Effector memory CD8-positive, alpha-beta T cell (primary cell): Measurements from ENCODE around the gene MAP1LC3B2.
A peak's percentile ranks its signal among the peaks of the same experiment; 100 is the strongest.

Source experiments
- ATAC-seq: fragments of 150-1000 bp; cut with Tn5 transposase; replicated peaks from 2 replicates; pipeline ENCODE4 v1.10.0; 2021; ENCODE audit warnings: mild to moderate bottlenecking, moderate library complexity
- DNase-seq, 3 experiments: peaks; one replicate each; pipeline ENCODE4 v3.0.0; 2021
- H3K27ac Mint-ChIP-seq, 2 donors: one replicate each; pipeline ENCODE4 v1.8.0; 2022; ENCODE audit warnings: mild to moderate bottlenecking in 2 of 2, mixed read lengths in 2 of 2, moderate library complexity in 2 of 2
- H3K27me3 Mint-ChIP-seq, 2 donors: one replicate each; pipeline ENCODE4 v1.8.0; 2022; ENCODE audit warnings: mixed read lengths in 2 of 2
- H3K36me3 Mint-ChIP-seq: one replicate; pipeline ENCODE4 v1.8.0; 2022; ENCODE audit warnings: mild to moderate bottlenecking, moderate library complexity, mixed read lengths; ENCODE audit not compliant: insufficient read depth
- H3K4me1 Mint-ChIP-seq, 2 donors: one replicate each; pipeline ENCODE4 v1.8.0; 2022; ENCODE audit warnings: low read depth in 2 of 2, mixed read lengths in 2 of 2
- H3K4me3 Mint-ChIP-seq, 2 donors: one replicate each; pipeline ENCODE4 v1.8.0; 2022; ENCODE audit warnings: mild to moderate bottlenecking in 2 of 2, mixed read lengths in 2 of 2, moderate library complexity in 2 of 2
- H3K9me3 Mint-ChIP-seq, 2 donors: one replicate each; pipeline ENCODE4 v1.8.0; 2022; ENCODE audit warnings: mixed read lengths in 2 of 2

Gene MAP1LC3B2

DNA sequence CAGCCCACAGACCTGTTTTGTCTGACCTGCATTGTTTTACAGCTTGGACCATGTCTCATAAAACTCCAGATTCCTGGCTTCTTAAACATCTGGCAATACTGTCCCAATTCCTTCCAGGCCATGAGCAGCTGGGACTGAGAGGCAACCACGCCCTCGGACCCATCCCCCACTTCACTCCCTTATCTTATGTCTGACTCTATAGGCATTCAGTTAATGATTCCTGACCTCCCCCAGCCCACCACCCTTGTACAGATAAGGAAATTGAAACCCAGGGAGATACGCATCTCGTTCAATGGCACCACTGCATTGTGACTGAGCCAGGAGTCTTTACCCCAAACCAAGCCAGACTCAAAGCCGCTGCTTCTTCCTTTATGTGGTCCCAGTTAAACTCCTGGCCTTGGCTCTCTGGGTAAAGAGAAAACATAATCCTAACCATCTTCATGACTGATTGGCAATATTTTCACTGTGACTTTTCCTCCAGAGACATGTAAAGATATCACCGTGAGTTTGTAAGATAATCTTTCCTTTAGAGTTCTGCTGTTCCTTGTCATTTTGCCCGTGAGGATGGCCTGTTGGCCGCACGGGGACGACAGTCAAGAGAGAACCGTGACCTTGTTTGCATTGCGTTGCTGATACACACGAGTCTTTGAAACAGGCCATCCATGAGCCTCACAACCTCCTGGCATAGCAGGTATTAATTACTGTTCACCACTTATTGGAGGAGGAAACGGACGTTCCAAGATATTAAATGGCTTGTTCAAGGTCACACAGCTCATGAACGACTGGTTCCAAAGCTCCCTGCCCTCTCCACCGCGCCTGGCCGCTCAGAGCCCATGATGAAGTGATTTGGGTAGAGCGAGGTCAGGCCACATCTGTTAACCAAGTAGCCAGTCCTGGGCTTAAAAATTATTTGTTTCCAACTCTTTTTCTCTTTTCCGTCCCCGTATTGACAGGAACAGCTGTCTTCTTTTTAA is 39.4 kb downstream of the MAP1LC3B2 start:
- no peaks in the 10 kb centered on the region for H3K27me3 Mint-ChIP-seq
- DNase-seq (no peak), ATAC-seq (no peak)
- no peak overlapping the region for H3K4me3 Mint-ChIP-seq
- H3K36me3 Mint-ChIP-seq, result peaks cover 3% of the 10 kb centered on the region
- H3K27ac Mint-ChIP-seq, result no peak overlapping the region
- H3K9me3 Mint-ChIP-seq, result no peaks in the 10 kb centered on the region
- peaks cover 10 to 11% of the 10 kb centered on the region in 2 donors for H3K4me1 Mint-ChIP-seq

DNA sequence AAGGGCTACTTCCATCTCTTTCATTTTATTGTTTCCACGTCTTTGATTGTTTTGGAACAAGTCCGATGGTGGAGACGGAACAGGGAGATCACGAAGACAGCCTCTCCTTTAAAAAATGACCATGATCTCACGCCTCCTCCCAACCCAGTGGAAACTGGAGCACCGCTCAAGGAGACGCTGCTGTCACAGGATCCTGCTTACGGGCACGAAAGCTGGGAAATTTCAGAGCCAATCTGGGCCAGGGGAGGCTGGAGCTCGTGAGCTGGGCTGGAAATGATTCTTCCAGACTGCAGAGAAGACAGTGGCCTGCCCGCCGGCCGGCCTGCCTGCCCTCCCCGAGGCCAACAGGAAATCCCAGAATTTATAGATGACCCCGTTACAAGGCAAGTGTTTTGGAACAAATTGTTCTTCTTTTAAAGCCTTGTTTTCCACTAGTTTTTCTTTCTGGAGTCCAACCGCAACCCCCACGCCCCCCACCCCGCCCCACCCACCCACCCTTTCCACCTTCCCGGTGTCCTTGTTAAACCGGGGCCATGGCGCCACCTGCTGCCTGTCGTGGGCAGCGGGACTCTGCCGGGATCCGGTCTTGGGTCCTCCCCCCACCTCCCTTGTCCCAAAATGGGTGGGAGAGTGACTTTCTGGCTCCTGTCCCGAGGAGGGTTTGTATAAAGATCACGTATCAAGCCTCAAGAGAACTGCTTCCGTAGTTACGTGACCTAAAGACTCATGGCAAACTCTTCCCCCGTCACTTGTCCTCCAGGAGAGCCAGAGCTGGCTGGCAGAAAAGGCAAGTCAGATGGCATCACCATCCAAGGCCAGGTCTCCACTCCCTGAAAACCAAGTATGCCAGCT is 40.3 kb downstream of the MAP1LC3B2 start:
- ATAC-seq (peak; percentile 36), DNase-seq (peak; percentile 29 to 38 (median 36))
- Mint-ChIP-seq H3K4me3 (no peak overlapping the region), H3K36me3 (peaks cover 2% of the 10 kb centered on the region), H3K27ac (no peak overlapping the region), H3K27me3 (peaks cover 3% of the 10 kb centered on the region in 2 donors), H3K9me3 (no peaks in the 10 kb centered on the region), H3K4me1 (peaks cover 4% of the 10 kb centered on the region in 2 donors)

DNA sequence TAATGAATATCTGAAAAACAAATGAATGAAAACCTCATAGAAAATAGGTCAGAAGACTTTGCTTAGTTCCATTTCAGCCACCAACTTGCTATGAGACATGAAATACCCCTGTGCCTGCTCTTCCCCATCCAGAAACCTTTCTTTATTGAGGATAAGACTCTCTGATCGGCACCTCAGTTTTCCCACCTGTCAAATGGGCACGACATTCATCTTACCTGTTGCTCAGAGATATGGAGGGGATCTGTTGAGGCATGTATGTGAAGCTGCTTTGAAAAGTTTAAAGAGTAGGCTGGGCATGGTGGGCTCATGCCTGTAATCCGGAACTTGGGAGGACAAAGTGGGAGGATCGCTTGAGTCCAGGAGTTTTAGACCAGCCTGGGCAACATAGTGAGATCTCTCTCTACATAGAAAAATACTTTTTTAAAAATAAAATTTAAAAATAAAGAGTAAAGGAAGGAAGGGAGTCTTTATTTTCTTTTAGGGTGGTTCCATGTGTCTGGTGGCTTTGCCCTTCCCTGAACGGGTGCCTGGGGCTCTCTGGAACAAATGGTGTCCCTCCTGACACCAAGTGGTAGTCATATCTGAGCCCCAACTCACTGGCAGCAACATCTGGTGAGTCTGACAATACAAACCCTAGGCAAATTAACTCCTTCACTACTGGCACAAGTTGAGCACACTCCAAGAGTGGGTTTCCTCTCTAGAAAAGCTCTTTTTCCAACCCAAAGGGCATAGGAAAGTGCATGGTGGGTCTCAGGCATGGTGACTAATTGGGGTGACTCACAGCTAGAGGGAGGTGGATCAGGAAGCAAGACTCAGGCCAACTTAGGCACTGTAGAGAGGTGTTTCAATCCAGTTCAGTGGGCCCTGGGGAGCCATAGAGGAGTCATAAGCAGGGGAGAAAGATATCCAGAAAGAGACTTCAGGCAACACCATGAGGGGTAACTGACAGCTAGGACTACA is 42.1 kb downstream of the MAP1LC3B2 start:
- Mint-ChIP-seq H3K4me1 (no peaks in the 10 kb centered on the region), H3K4me3 (no peak overlapping the region), H3K27me3 (peaks cover 13 to 20% of the 10 kb centered on the region in 2 donors), H3K27ac (no peak overlapping the region), H3K36me3 (no peaks in the 10 kb centered on the region), H3K9me3 (no peaks in the 10 kb centered on the region)
- DNase-seq, result no peak
- no peak for ATAC-seq

DNA sequence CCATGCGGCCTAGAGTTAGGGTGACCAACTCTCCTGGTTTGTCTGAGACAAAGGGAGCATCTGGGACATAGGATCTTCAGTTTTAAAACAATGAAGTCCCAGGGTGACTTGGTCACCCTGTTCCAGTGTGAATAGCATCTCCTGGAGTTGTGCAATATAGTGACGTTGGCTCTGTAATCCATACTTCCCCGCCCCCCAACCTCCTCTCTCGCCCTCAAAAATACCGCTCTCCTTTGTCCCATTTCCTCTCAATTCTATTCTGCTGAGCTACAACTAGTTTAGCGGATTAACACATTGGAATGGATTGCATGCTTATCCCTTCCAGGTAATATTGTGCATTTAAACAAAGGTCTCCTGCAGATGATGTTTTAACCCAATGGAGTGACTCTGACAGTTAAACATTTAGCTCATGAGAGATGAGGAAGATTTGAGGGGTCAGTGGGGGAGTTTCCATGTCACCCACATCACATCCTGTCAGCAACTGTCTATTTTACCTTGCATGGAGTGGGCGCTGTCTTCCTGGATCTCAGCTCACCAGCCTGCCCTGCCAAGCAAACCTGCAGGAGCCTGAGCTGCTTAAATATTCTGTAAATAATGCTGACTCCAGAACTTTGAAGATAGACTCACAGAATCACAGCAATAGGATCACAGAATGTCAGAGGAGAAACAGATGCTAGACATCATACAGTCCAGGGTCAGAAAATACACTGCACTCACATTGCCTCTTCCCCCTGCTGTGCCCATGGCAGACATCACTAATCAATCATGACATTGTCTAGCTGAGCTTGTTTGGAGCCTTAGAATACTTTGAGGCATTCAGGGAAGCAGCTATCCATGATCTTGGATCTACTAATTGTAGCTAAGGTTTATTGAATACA is 43.0 kb downstream of the MAP1LC3B2 start:
- Mint-ChIP-seq H3K27me3 (peaks cover 13 to 25% of the 10 kb centered on the region in 2 donors), H3K36me3 (no peaks in the 10 kb centered on the region), H3K9me3 (no peaks in the 10 kb centered on the region), H3K4me1 (no peaks in the 10 kb centered on the region), H3K4me3 (no peak overlapping the region), H3K27ac (no peak overlapping the region)
- no peak for DNase-seq
- ATAC-seq, result no peak

DNA sequence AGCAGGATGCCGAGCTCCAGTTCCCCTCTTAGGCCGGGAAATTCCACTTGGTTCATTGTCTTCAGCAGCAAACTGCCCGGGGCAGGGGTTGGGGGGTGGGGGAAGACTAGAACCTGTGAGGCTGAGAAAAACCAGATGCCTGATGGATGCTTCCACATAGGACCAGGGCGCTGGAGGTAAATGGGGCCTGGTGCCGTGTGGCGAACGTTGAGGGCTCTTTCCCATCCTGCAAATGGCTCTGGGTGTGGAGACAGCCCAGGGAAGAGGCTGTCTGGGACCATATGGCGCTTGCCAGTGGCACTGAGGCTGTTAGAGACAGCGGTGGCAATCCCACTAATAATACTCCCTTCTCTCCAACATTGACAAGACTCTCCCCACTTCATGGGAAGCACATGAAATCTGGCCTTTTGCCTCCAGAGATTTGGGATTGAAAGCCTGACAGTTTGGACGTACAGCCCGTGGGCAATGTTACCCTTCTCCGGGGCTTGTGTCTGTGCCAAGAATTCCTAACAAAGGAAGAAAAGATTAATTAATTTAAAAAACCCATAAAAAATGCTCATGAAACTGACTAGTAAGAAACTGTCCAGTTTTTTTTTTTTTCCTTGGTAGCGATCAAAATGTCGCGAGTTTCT is 44.5 kb downstream of the MAP1LC3B2 start:
- Mint-ChIP-seq H3K4me1 (no peaks in the 10 kb centered on the region), H3K36me3 (no peaks in the 10 kb centered on the region), H3K9me3 (no peaks in the 10 kb centered on the region), H3K4me3 (no peak overlapping the region), H3K27me3 (peaks cover 13 to 33% of the 10 kb centered on the region in 2 donors), H3K27ac (no peak overlapping the region)
- DNase-seq (no peak), ATAC-seq (no peak)

DNA sequence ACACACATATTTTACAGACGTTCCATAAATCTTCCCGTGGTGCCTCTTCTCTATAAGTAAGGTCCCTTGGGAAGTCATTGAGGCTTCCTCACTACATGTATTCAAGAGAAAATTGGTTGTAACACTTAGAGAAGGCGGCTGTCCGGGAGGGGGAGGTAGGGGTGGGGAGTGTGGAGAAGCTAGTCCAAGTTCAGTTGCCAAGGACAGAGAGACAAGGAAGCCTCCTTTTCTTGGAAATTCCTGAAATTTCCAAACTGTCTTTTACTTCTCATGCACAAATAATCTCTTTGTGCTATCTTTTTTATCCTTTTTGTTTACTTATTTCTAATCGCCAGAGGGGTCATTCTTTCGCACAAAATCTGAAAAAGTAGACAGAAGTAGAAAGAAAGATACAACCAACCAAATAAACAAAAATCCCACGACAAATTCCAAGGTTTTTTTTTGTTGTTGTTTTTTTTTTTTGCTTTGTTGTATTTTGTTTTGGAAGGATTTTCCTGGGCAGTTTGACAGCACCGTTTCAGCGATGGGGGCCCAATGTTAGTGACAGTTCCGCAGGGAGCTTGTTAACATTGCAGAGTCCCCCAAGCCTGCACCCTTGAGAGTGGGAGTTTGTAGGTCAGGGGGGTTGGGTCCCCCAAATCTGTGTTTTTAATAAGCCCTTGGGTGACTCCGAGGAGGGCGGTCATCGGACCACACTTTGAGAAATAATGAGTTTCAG is 45.2 kb downstream of the MAP1LC3B2 start:
- DNase-seq (no peak), ATAC-seq (no peak)
- Mint-ChIP-seq H3K27ac (no peak overlapping the region), H3K4me3 (no peak overlapping the region), H3K27me3 (peaks cover 13 to 33% of the 10 kb centered on the region in 2 donors), H3K36me3 (no peaks in the 10 kb centered on the region), H3K9me3 (no peaks in the 10 kb centered on the region), H3K4me1 (no peaks in the 10 kb centered on the region)

DNA sequence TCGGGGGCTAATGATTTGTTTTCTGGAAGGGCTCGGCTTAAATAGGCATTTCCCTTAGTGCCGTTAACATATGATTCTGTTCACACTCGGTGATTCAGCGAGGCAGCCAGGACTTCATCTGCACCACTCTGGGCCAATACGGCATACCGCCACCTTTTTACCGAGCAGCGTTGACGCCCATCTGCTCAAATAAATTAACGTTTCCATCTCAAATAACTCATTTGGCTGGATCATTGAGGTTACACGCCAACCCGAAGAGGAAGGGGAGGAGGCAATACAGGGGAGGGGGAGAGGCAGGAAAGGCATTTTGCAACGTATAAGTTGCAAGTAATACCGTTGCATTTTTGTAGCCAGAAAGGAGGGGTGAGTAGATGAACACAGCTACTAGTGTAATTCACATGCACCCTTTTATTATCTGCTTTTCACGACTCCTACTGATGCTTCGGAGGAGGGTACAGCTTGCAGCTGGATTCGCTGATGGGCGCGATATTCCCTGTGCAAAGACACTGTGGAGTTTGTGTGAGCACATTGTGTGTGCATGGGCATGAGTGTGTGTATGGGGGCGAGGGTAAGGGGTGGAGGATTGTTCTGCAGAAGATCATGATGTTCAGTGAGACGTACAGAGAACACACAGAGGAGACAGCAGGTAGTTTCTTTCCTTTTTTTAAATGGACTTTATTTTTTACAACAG is 45.9 kb downstream of the MAP1LC3B2 start:
- H3K4me3 Mint-ChIP-seq, result no peak overlapping the region

DNA sequence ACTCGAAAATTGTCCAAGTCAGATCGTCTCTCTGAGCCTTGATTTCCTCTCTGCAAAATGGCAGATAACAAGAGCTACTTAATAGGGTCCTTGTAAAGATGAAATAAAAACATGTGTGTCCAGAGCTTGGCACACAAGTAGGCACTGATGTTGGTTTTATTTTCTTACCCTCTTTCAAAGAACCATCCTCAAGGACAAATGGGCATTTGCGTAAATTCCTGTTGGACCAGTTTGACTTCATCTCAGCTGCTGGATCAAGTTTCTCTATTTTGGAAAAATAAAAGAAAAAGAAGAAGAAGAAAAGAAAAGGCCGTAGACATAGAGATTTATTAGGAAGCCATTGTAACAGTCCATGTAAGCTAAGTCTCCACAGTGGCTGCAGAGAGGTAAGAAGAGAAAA is 47.2 kb downstream of the MAP1LC3B2 start:
- Mint-ChIP-seq H3K36me3 (no peaks in the 10 kb centered on the region), H3K27ac (no peak overlapping the region), H3K4me3 (no peak overlapping the region), H3K27me3 (peaks cover 13 to 33% of the 10 kb centered on the region in 2 donors), H3K4me1 (peaks cover 3 to 7% of the 10 kb centered on the region in 2 donors), H3K9me3 (no peaks in the 10 kb centered on the region)
- DNase-seq (no peak), ATAC-seq (no peak)

More for the DNA sequence above, 45.9 kb downstream of the MAP1LC3B2 start:
- Mint-ChIP-seq H3K9me3 (no peaks in the 10 kb centered on the region), H3K4me1 (no peaks in the 10 kb centered on the region), H3K27ac (no peak overlapping the region), H3K36me3 (no peaks in the 10 kb centered on the region), H3K27me3 (peaks cover 13 to 33% of the 10 kb centered on the region in 2 donors)
- ATAC-seq (no peak), DNase-seq (no peak)

DNA sequence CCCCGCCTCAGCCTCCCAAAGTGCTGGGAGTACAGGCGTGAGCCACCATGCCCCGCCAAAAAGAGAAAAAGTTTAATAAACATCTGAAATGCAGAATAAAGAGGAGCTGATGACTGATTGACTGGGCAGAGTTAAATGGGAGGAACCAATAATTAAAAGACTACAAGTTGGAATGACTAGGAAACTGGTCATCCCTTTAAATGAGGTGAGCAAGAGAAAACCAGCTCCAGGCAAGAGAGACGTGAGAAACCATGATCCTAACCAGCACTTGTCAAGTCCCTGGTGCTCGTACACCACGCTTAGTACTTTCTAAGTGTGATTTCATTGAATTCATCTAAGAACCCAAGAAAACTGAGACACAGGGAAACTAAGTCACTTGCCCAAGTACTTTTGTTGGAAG is 47.9 kb downstream of the MAP1LC3B2 start:
- H3K4me1 Mint-ChIP-seq, result peaks cover 3 to 7% of the 10 kb centered on the region in 2 donors
- no peaks in the 10 kb centered on the region for H3K9me3 Mint-ChIP-seq
- ATAC-seq, result no peak
- H3K27me3 Mint-ChIP-seq, result peaks cover 13 to 34% of the 10 kb centered on the region in 2 donors
- no peak overlapping the region for H3K4me3 Mint-ChIP-seq
- no peak for DNase-seq
- H3K36me3 Mint-ChIP-seq, result no peaks in the 10 kb centered on the region
- H3K27ac Mint-ChIP-seq, result no peak overlapping the region

DNA sequence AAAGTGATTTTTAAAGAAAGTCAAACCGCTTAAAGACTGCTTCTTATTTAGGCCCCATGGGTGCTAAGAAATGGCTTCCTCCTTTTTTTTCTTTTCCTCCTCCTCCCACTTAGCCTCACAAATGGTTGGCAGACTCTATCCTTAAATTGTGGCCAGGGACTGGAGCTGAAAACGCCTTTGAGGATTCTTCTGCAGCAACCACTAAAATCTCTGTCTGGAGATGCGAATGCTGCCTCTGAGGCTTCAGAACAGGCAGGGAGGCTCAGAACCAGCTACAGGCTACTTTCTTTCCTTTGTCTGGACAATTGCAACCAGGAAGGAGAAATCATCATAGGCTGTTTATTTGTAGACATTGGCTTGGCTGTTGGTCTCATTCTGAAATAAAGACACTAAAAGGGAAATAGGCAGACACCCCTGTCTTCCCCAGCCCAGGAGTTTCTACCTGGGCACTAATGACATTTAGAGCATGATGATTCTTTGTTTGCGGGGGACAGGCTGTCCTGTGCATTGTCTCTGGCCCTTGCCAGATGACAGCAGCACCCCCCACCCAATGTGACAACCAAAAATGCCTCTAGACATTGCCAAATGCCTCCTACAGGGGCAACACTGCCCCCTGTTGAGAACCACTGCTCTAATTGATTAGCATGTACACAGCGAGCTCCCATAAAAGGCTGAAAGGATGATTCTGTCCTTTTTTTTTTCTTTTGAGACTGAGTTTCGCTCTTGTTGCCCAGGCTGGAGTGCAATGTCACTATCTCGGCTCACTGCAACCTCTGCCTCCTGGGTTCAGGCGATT is 50.3 kb downstream of the MAP1LC3B2 start:
- DNase-seq, result peak; percentile 6 to 18 (median 7)
- Mint-ChIP-seq H3K9me3 (no peaks in the 10 kb centered on the region), H3K4me1 (peaks cover 3 to 7% of the 10 kb centered on the region in 2 donors), H3K27me3 (peaks cover 10 to 54% of the 10 kb centered on the region in 2 donors), H3K36me3 (no peaks in the 10 kb centered on the region), H3K4me3 (no peak overlapping the region), H3K27ac (no peak overlapping the region)
- ATAC-seq, result no peak
